ENCODE results near the gene AMMECR1. TPM values are rescaled to one million over a fixed set of nuclear protein-coding genes. Genes with fewer than 3 reads are reported as not detected.

Gene AMMECR1
- total RNA-seq, 1 donor from 2014 or later, result 17.8 TPM

DNA sequence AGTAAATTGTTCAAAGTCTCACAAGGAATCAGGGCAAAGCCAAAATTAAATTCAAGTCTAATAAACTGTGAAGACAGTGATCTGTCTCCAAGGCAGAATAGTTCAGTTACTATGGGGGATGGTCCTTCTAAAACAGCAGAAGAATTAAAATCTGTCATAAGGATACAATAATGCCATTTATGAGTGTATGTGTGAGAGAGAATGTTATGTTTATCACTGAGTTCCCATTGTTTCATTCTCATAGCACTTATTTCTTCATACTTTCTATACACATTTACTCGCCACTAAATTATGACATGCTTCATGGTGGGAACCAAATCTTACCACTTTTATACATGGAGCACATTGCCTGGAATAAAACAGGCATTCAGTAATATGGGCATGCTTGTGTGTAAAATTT lies 102.5 kb downstream of the AMMECR1 start:
- Mint-ChIP-seq H3K36me3 (ENCODE audit: low read depth) (peaks cover 2% of the 10 kb centered on the region), H3K9me3 (ENCODE audit: low read depth) (no peaks in the 10 kb centered on the region), H3K4me3 (ENCODE audit: unreplicated experiment) (no peak overlapping the region), H3K27ac (ENCODE audit: unreplicated experiment) (peak overlapping the region; percentile 46), H3K4me1 (ENCODE audit: low read depth) (peaks cover 36% of the 10 kb centered on the region), H3K27me3 (ENCODE audit: low read depth) (no peaks in the 10 kb centered on the region)
- no peak for DNase-seq (ENCODE audit: low spot score)
- TF ChIP-seq, protein P1, sequence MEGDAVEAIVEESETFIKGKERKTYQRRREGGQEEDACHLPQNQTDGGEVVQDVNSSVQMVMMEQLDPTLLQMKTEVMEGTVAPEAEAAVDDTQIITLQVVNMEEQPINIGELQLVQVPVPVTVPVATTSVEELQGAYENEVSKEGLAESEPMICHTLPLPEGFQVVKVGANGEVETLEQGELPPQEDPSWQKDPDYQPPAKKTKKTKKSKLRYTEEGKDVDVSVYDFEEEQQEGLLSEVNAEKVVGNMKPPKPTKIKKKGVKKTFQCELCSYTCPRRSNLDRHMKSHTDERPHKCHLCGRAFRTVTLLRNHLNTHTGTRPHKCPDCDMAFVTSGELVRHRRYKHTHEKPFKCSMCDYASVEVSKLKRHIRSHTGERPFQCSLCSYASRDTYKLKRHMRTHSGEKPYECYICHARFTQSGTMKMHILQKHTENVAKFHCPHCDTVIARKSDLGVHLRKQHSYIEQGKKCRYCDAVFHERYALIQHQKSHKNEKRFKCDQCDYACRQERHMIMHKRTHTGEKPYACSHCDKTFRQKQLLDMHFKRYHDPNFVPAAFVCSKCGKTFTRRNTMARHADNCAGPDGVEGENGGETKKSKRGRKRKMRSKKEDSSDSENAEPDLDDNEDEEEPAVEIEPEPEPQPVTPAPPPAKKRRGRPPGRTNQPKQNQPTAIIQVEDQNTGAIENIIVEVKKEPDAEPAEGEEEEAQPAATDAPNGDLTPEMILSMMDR (IDR thresholded peaks at IDR 0.05), result no peak

DNA sequence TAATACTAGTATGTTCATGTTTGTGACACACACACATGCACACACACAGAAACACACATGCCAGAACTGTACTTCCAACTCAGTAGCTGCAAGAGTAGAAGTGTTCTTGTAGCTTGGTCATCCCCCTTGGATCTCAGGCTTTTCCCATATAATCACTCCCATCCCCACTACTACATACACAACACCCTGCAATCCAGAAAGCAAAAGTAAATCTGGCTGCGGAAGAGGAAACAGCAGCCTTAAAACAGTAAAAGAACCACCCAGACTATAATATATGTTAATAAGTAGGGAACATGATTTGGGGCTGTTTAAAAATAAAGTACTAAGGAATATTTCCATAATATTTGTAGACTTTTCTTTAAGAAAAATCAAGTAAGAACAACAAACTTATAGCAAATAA lies 103.2 kb downstream of the AMMECR1 start:
- Mint-ChIP-seq H3K4me3 (ENCODE audit: unreplicated experiment) (no peak overlapping the region), H3K4me1 (ENCODE audit: low read depth) (peaks cover 42% of the 10 kb centered on the region)

DNA sequence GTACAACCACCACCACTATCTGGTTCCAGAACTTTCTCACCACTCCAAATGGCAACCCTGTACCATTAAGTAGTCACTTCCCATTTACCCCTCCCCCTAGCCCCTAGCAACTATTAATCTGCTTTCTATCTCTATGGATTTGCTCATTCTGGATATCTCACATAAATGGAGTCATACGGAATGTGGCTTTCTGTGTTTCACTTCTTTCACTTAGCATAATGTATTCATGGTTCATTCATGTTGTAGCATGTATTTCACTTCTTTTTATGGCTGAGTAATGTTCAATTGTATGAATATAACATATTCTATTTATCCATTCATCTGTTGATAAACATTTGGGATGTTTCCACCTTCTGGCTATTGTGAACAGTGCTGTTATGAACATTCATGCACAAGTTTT lies 104.7 kb downstream of the AMMECR1 start:
- TF ChIP-seq, protein P1 (IDR thresholded peaks at IDR 0.05), result no peak
- no peaks in the 10 kb centered on the region for H3K27me3 Mint-ChIP-seq (ENCODE audit: low read depth)
- H3K9me3 Mint-ChIP-seq (ENCODE audit: low read depth), result no peaks in the 10 kb centered on the region
- no peak overlapping the region for H3K27ac Mint-ChIP-seq (ENCODE audit: unreplicated experiment)
- H3K4me3 Mint-ChIP-seq (ENCODE audit: unreplicated experiment), result no peak overlapping the region
- DNase-seq (ENCODE audit: low spot score), result no peak
- H3K4me1 Mint-ChIP-seq (ENCODE audit: low read depth), result peaks cover 41% of the 10 kb centered on the region
- H3K36me3 Mint-ChIP-seq (ENCODE audit: low read depth), result peaks cover 2% of the 10 kb centered on the region

More for the DNA sequence above, 103.2 kb downstream of the AMMECR1 start:
- TF ChIP-seq, protein P1 (IDR thresholded peaks at IDR 0.05), result no peak
- DNase-seq (ENCODE audit: low spot score), result no peak
- H3K27me3 Mint-ChIP-seq (ENCODE audit: low read depth), result no peaks in the 10 kb centered on the region
- peak overlapping the region; percentile 3 for H3K27ac Mint-ChIP-seq (ENCODE audit: unreplicated experiment)
- no peaks in the 10 kb centered on the region for H3K9me3 Mint-ChIP-seq (ENCODE audit: low read depth)
- H3K36me3 Mint-ChIP-seq (ENCODE audit: low read depth), result peaks cover 2% of the 10 kb centered on the region

DNA sequence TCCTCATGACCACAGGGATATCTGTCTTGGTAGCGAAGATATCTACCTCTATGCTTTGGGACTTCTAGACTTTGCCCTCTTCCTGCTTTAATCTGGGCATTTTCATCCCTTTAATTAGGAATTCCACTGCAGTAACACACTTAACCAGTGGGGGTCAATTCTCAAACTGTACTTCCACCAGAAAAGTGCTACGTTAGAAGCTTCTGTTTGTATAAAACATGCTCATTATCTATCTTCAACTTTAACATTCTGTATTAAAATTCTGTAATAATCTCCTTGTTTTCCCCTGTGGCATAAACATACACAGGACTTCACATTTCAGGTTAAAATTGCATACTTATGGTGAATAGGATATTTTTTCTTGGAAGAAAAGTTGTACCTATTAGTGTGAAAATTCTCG lies 105.6 kb downstream of the AMMECR1 start:
- H3K27me3 Mint-ChIP-seq (ENCODE audit: low read depth), result no peaks in the 10 kb centered on the region
- peaks cover 36% of the 10 kb centered on the region for H3K4me1 Mint-ChIP-seq (ENCODE audit: low read depth)
- no peak overlapping the region for H3K4me3 Mint-ChIP-seq (ENCODE audit: unreplicated experiment)
- TF ChIP-seq, protein P1 (IDR thresholded peaks at IDR 0.05), result peak; percentile 61
- no peak for DNase-seq (ENCODE audit: low spot score)
- no peak overlapping the region for H3K27ac Mint-ChIP-seq (ENCODE audit: unreplicated experiment)
- H3K9me3 Mint-ChIP-seq (ENCODE audit: low read depth), result no peaks in the 10 kb centered on the region
- peaks cover 2% of the 10 kb centered on the region for H3K36me3 Mint-ChIP-seq (ENCODE audit: low read depth)

DNA sequence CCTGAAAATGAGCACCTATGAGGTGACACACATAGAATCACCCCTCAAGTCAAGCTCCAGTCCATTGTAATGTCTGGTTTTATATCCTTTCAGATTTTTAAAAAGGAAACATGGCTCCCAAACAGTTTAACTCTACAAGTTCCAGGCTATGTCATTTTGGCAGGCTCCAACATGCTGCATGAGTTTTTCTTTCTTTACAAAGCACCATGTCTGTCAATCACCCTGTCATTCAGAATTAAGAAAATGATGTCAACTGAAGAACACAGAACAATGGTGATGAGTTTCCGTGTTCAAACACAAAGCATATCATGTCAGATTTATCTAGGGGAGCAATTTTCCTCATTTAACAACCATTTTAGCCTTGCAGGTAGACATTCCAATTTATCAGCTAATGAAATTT lies 106.5 kb downstream of the AMMECR1 start:
- no peaks in the 10 kb centered on the region for H3K9me3 Mint-ChIP-seq (ENCODE audit: low read depth)
- peaks cover 29% of the 10 kb centered on the region for H3K4me1 Mint-ChIP-seq (ENCODE audit: low read depth)
- TF ChIP-seq, protein P1 (IDR thresholded peaks at IDR 0.05), result no peak
- no peak overlapping the region for H3K27ac Mint-ChIP-seq (ENCODE audit: unreplicated experiment)
- no peaks in the 10 kb centered on the region for H3K27me3 Mint-ChIP-seq (ENCODE audit: low read depth)
- peaks cover 2% of the 10 kb centered on the region for H3K36me3 Mint-ChIP-seq (ENCODE audit: low read depth)
- no peak overlapping the region for H3K4me3 Mint-ChIP-seq (ENCODE audit: unreplicated experiment)
- DNase-seq (ENCODE audit: low spot score), result no peak
